Measurements from ENCODE around the gene FRMPD1. TPM values are rescaled to one million over a fixed set of nuclear protein-coding genes. Genes with fewer than 3 reads are reported as not detected.

FRMPD1 gene
- total RNA-seq, 1 donor from 2014 or later: not detected

- Mint-ChIP-seq H3K4me1 (no peaks in the 10 kb centered on the region), H3K4me3 (no peak overlapping the region), H3K27ac (no peak overlapping the region), H3K9me3 (no peaks in the 10 kb centered on the region), H3K27me3 (peaks cover 38% of the 10 kb centered on the region), H3K36me3 (ENCODE audit: low read depth) (no peaks in the 10 kb centered on the region)
- DNase-seq: no peak
- intact Hi-C loops (cut with micrococcal nuclease): no loop called here
These were observed 9.4 kb upstream of the FRMPD1 start for GRCh38 chr9:37641331-37641730.

- H3K9me3 Mint-ChIP-seq: no peaks in the 10 kb centered on the region
- no peaks in the 10 kb centered on the region for H3K4me1 Mint-ChIP-seq
- intact Hi-C loops (cut with micrococcal nuclease): no loop called here
- no peaks in the 10 kb centered on the region for H3K36me3 Mint-ChIP-seq (ENCODE audit: low read depth)
- H3K4me3 Mint-ChIP-seq: no peak overlapping the region
- peaks cover 49% of the 10 kb centered on the region for H3K27me3 Mint-ChIP-seq
- no peak overlapping the region for H3K27ac Mint-ChIP-seq
- DNase-seq: no peak
These were observed 7.5 kb upstream of the FRMPD1 start for GRCh38 chr9:37643214-37643613.

GRCh38 chr9:37645903-37646506, 4.7 kb upstream of the FRMPD1 start:
- Mint-ChIP-seq H3K27me3 (peaks cover 62% of the 10 kb centered on the region), H3K4me3 (no peak overlapping the region), H3K27ac (no peak overlapping the region), H3K9me3 (no peaks in the 10 kb centered on the region), H3K4me1 (peaks cover 3% of the 10 kb centered on the region), H3K36me3 (ENCODE audit: low read depth) (no peaks in the 10 kb centered on the region)
- intact Hi-C loops (cut with micrococcal nuclease): no loop called here
- no peak for DNase-seq

GRCh38 chr9:37650299-37650872, 368 bp upstream of the FRMPD1 start:
- no peak overlapping the region for H3K27ac Mint-ChIP-seq
- intact Hi-C loops (cut with micrococcal nuclease): loop anchor here (2.0 kb wide), 1 partner anchor 58 kb away; the partner anchor contains the start of gene TOMM5
- peaks cover 70% of the 10 kb centered on the region for H3K27me3 Mint-ChIP-seq
- H3K9me3 Mint-ChIP-seq: no peaks in the 10 kb centered on the region
- no peaks in the 10 kb centered on the region for H3K36me3 Mint-ChIP-seq (ENCODE audit: low read depth)
- peak overlapping the region; percentile 80 for H3K4me3 Mint-ChIP-seq
- no peak for DNase-seq
- H3K4me1 Mint-ChIP-seq: peaks cover 7% of the 10 kb centered on the region

GRCh38 chr9:37652261-37652660, 1.5 kb downstream of the FRMPD1 start:
- intact Hi-C loops (cut with micrococcal nuclease): no loop called here
- DNase-seq: no peak
- Mint-ChIP-seq H3K4me1 (peaks cover 7% of the 10 kb centered on the region), H3K36me3 (ENCODE audit: low read depth) (no peaks in the 10 kb centered on the region), H3K27ac (no peak overlapping the region), H3K4me3 (no peak overlapping the region), H3K9me3 (no peaks in the 10 kb centered on the region), H3K27me3 (peaks cover 65% of the 10 kb centered on the region)

- no peak for DNase-seq
- Mint-ChIP-seq H3K36me3 (ENCODE audit: low read depth) (no peaks in the 10 kb centered on the region), H3K4me3 (no peak overlapping the region), H3K27ac (no peak overlapping the region), H3K27me3 (peaks cover 61% of the 10 kb centered on the region), H3K4me1 (peaks cover 7% of the 10 kb centered on the region), H3K9me3 (no peaks in the 10 kb centered on the region)
- intact Hi-C loops (cut with micrococcal nuclease): no loop called here
These were observed 2.6 kb downstream of the FRMPD1 start for GRCh38 chr9:37653385-37653784.

GRCh38 chr9:37656936-37657335, 6.2 kb downstream of the FRMPD1 start:
- no peak for DNase-seq
- H3K36me3 Mint-ChIP-seq (ENCODE audit: low read depth): no peaks in the 10 kb centered on the region
- intact Hi-C loops (cut with micrococcal nuclease): no loop called here
- H3K27ac Mint-ChIP-seq: no peak overlapping the region
- peaks cover 35% of the 10 kb centered on the region for H3K27me3 Mint-ChIP-seq
- no peaks in the 10 kb centered on the region for H3K9me3 Mint-ChIP-seq
- no peaks in the 10 kb centered on the region for H3K4me1 Mint-ChIP-seq
- H3K4me3 Mint-ChIP-seq: no peak overlapping the region

- no peaks in the 10 kb centered on the region for H3K9me3 Mint-ChIP-seq
These were observed 9.9 kb downstream of the FRMPD1 start for GRCh38 chr9:37660691-37661090.

GRCh38 chr9:37663926-37664325, 13.2 kb downstream of the FRMPD1 start:
- H3K27ac Mint-ChIP-seq: no peak overlapping the region
- no peaks in the 10 kb centered on the region for H3K36me3 Mint-ChIP-seq (ENCODE audit: low read depth)
- DNase-seq: no peak
- H3K4me3 Mint-ChIP-seq: no peak overlapping the region
- H3K27me3 Mint-ChIP-seq: peaks cover 26% of the 10 kb centered on the region
- no peaks in the 10 kb centered on the region for H3K4me1 Mint-ChIP-seq
- intact Hi-C loops (cut with micrococcal nuclease): no loop called here
- H3K9me3 Mint-ChIP-seq: no peaks in the 10 kb centered on the region

More at GRCh38 chr9:37660691-37661090, 9.9 kb downstream of the FRMPD1 start:
- H3K27ac Mint-ChIP-seq: no peak overlapping the region
- H3K27me3 Mint-ChIP-seq: peaks cover 27% of the 10 kb centered on the region
- intact Hi-C loops (cut with micrococcal nuclease): no loop called here
- H3K36me3 Mint-ChIP-seq (ENCODE audit: low read depth): no peaks in the 10 kb centered on the region
- no peaks in the 10 kb centered on the region for H3K4me1 Mint-ChIP-seq
- DNase-seq: no peak
- H3K4me3 Mint-ChIP-seq: no peak overlapping the region

- intact Hi-C loops (cut with micrococcal nuclease): no loop called here
- H3K9me3 Mint-ChIP-seq: no peaks in the 10 kb centered on the region
- no peaks in the 10 kb centered on the region for H3K36me3 Mint-ChIP-seq (ENCODE audit: low read depth)
- H3K27ac Mint-ChIP-seq: no peak overlapping the region
- peaks cover 46% of the 10 kb centered on the region for H3K27me3 Mint-ChIP-seq
- no peak overlapping the region for H3K4me3 Mint-ChIP-seq
- no peak for DNase-seq
- H3K4me1 Mint-ChIP-seq: no peaks in the 10 kb centered on the region
These were observed 17.0 kb downstream of the FRMPD1 start for GRCh38 chr9:37667706-37668105.

- no peak for DNase-seq
- Mint-ChIP-seq H3K4me3 (no peak overlapping the region), H3K27ac (no peak overlapping the region), H3K9me3 (no peaks in the 10 kb centered on the region), H3K27me3 (peaks cover 43% of the 10 kb centered on the region), H3K4me1 (no peaks in the 10 kb centered on the region), H3K36me3 (ENCODE audit: low read depth) (no peaks in the 10 kb centered on the region)
- intact Hi-C loops (cut with micrococcal nuclease): no loop called here
These were observed 17.4 kb downstream of the FRMPD1 start for GRCh38 chr9:37668116-37668601.

GRCh38 chr9:37669232-37669631, 18.5 kb downstream of the FRMPD1 start:
- H3K36me3 Mint-ChIP-seq (ENCODE audit: low read depth): no peaks in the 10 kb centered on the region
- intact Hi-C loops (cut with micrococcal nuclease): no loop called here
- H3K27me3 Mint-ChIP-seq: peaks cover 37% of the 10 kb centered on the region
- H3K27ac Mint-ChIP-seq: no peak overlapping the region
- H3K9me3 Mint-ChIP-seq: no peaks in the 10 kb centered on the region
- DNase-seq: no peak
- H3K4me1 Mint-ChIP-seq: no peaks in the 10 kb centered on the region
- no peak overlapping the region for H3K4me3 Mint-ChIP-seq

GRCh38 chr9:37675661-37676060, 24.9 kb downstream of the FRMPD1 start:
- no peaks in the 10 kb centered on the region for H3K9me3 Mint-ChIP-seq
- H3K36me3 Mint-ChIP-seq (ENCODE audit: low read depth): no peaks in the 10 kb centered on the region
- DNase-seq: no peak
- H3K4me1 Mint-ChIP-seq: no peaks in the 10 kb centered on the region
- H3K27me3 Mint-ChIP-seq: peaks cover 23% of the 10 kb centered on the region
- intact Hi-C loops (cut with micrococcal nuclease): no loop called here
- H3K27ac Mint-ChIP-seq: no peak overlapping the region
- no peak overlapping the region for H3K4me3 Mint-ChIP-seq

GRCh38 chr9:37676411-37676830, 25.7 kb downstream of the FRMPD1 start:
- H3K4me3 Mint-ChIP-seq: no peak overlapping the region
- peaks cover 16% of the 10 kb centered on the region for H3K27me3 Mint-ChIP-seq
- intact Hi-C loops (cut with micrococcal nuclease): no loop called here
- H3K4me1 Mint-ChIP-seq: no peaks in the 10 kb centered on the region
- H3K9me3 Mint-ChIP-seq: no peaks in the 10 kb centered on the region
- no peak overlapping the region for H3K27ac Mint-ChIP-seq
- no peaks in the 10 kb centered on the region for H3K36me3 Mint-ChIP-seq (ENCODE audit: low read depth)
- no peak for DNase-seq

GRCh38 chr9:37677435-37677834, 26.7 kb downstream of the FRMPD1 start:
- no peaks in the 10 kb centered on the region for H3K4me1 Mint-ChIP-seq
- intact Hi-C loops (cut with micrococcal nuclease): no loop called here
- no peaks in the 10 kb centered on the region for H3K9me3 Mint-ChIP-seq
- no peak overlapping the region for H3K27ac Mint-ChIP-seq
- no peak for DNase-seq
- peaks cover 18% of the 10 kb centered on the region for H3K27me3 Mint-ChIP-seq
- no peak overlapping the region for H3K4me3 Mint-ChIP-seq
- no peaks in the 10 kb centered on the region for H3K36me3 Mint-ChIP-seq (ENCODE audit: low read depth)
